HG03565 (cell line): ENCODE data around the gene CNTN4.
A peak's percentile ranks its signal among the peaks of the same experiment; 100 is the strongest.
"Not testable (repeated sequence)": the region's sequence is repeated elsewhere in the genome, so short reads cannot be mapped to it uniquely, and the experiment has no call there.

Experiments
- ATAC-seq: cut with Tn5 transposase; IDR thresholded peaks from one replicate; pipeline ENCODE4 v1.9.1; 2021; ENCODE audit warnings: mild to moderate bottlenecking, moderate library complexity; ENCODE audit not compliant: unreplicated experiment

CNTN4 gene

DNA sequence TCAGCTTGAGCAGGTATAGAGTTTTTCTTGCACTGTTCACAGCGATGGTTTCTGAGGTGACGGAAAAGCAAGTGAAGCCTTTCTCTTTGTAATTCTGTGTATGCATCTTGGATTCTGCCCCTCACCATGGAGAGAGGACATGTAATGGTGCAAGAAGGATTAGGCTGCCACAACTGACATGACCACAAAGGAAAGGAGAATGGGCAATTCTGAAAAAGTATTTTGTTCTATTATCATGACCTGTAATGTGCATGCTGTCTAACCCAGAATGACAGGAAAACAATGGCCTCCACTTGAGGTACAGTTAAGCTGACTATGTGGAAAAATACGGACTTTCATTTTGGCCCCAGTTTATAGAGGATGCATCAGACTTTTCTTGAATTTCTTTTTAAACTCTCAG is 784.6 kb downstream of the CNTN4 start:
- no peak for ATAC-seq

DNA sequence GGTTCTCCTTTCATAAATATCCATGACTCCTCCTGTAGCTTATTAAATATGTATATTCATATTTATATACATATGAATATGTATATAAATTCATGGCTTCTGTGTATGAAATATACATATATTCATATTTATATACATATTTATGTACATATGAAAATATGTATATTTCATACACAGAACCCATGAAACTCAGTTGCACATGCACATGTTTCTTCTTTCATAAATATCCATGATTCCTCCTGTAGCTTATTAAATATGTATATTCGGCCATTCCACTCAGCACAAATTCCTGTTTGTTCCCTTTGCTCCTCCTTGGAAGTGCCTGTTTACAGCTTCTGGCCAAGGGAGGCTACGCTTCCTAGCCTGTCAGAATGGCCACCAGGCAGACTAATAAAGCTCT is 789.9 kb downstream of the CNTN4 start:
- no peak for ATAC-seq

DNA sequence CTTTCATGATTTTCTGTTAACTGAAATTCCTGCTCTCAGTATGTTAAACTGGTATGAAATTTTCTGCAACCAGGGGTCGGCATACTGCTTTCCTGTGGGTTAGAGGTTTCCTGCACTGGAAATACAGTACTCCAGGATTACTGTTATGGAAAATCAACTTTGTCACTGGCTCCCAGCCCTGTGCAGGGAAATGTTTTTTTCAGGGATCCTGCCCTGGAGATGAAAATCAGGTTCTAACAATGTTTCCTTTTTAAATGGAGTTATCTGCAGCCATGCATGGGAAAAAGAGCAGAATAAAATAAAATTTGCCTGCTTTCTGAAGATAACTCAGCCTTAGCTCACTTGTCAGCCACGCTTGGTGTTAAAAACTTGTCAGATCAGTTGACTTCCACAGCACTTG is 791.1 kb downstream of the CNTN4 start:
- no peak for ATAC-seq

DNA sequence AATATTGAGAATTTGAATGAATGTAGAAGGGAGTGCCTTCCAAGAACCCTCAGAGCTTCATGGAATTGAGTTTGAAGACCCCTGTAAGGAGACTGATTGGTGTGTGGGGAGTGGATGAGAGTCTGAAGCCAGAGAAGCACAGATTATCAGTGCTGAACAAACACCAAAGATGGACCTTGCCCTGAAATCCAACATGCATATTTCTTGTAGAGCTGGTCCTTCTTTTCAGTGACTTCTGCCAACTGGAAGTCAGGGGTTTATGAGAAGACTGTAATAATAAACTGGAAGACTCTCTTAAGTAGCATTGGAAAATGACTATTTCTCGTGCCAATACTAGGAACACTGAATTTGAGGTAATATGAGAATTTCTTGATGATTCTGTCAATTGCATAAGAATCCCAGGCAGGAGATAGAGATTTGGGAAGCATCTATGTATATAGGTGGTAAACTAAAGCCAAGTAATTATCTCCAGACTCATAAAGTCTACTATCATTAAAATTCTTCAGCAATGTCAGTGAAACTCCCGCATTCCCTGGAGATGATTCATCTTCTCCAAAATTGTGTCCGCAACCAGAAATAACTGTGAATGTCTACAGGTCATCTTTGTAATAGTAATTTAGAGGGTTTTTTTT is 797.8 kb downstream of the CNTN4 start:
- no peak for ATAC-seq

DNA sequence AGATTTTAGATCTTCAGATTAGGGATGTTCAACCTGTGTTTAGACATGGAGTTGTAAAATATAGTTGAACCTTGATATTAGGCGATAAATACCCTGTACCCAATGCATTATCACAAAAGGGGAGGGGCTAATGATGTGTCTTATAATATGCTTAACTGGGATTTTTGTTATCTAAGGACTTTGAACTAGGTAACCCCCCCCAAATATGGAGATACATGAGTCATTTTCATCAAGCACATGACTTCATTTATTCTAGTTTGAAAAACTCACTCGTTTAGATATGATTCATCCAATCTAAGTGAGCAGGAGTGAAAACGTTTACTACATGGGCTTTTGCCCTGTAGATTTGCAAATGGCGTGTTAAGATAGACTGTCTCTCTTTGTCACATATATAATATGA is 799.2 kb downstream of the CNTN4 start:
- no peak for ATAC-seq

DNA sequence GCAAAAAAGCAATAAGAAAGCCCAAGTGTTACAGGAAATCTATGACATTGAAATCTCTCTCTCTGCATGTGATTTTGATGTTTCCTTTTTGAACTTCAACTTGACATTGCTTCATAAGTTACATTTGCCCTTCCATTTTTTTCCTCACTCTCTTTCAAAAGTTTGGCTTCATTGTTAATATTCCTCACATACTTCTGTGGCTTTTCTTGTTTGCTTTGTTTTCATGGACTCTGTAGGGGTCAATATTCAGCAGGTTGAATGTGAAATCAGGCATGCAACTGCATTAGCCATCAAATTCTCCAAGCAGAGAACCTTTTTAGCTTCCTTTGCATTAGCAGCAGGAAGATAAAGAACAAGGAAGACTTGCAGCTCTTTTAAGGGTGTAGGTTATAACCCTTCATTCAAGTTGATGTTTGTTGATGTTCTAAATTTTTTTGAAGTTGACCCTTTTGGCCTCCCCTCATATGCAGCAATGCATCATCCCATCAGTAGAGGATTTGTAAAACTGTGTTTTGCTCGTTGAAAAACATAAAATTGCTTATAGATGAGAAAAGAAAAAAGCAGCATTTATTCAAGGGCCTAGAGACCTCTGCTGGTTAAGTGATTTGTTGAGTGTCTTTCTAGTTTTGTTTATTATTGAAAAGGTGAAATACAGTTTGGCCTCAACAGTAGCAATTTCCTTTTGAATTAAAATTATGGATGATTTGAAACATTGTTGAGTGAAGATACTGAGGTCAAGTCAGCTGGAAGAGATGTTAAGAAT is 800.1 kb downstream of the CNTN4 start:
- ATAC-seq, result no peak

DNA sequence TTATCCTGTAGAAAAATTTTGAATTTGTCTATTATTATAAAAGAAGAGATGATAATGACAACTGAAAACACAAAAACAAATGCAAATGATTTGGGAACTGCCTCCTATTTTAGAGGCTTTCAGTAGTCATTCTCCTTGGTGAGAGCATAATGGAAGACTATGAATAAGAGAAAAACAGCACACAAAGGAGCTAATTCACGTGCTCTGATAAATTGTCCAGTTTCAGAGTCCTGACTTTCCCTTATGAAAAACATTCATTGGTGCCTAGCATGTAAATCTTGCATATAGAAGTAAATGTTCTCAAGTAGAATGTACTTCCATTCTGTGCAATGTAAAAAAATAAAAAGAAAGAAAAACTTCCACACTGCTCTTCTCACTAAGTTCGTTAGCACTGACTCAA is 805.4 kb downstream of the CNTN4 start:
- no peak for ATAC-seq

DNA sequence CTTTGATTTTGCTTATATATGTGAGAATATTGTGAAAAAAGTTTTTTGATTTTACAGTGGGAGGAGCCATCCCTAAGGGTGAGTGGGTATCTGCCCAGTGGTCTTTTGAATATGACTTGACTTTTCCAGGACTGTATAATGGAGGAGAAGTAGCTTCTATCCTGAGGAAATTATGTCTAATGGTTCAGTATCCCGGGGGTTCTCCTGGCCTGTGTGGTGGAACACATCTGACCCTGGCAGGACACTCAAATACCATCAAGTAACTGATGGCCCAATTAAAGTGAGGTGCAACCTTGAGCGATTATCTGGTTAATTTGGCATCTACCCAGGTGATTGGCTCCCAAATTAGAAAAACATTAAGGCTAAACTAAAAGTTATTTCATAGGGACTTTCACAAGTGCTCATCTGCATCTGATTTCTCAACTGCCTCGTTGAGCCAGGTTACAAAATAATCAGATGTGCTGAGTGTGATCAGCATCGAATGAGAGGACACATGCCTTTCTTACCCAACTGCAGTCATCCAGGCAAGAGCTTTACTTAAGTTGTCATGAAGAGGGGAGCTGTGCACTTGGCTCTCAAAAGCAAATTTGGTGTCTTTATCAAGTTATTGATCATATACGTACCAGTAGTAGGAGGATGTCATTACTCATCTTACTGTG is 810.2 kb downstream of the CNTN4 start:
- ATAC-seq, result no peak

DNA sequence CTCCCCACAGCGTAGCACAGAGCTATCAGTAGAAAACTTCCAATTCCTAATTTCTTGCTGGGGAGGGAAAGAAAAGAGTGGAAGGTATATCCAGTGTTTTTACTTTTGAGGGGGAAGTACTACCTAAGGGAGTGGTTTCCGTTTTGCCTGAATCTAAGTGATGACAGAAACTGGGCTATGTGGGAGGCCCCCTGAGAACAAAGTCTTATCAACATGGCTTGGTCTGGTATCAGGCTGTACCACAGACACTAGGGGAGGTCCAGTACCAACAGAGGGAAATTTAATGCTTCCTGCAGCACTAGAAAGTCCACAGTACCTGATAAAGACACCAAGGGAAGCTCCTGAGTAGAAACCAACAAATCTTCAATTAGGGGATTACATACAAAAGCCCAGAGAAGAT is 812.3 kb downstream of the CNTN4 start:
- no peak for ATAC-seq

DNA sequence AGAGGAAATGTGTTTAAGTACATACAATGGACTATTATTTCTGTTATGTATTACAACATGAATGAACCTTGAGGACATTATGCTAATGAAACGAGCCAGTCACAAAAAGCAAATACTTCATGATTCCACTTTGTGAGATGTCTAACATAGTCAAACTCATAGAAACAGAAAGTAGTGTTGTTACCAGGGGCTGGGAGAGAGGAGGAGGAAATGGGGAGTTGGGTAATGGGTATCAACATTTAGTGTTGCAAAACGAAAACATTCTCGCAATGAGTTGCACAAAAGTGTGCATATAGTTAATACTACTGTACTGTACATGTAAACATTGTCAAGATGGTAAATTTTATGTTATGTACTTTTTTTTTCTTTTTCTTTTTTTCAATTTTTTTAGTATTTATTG is 817.2 kb downstream of the CNTN4 start:
- no peak for ATAC-seq

DNA sequence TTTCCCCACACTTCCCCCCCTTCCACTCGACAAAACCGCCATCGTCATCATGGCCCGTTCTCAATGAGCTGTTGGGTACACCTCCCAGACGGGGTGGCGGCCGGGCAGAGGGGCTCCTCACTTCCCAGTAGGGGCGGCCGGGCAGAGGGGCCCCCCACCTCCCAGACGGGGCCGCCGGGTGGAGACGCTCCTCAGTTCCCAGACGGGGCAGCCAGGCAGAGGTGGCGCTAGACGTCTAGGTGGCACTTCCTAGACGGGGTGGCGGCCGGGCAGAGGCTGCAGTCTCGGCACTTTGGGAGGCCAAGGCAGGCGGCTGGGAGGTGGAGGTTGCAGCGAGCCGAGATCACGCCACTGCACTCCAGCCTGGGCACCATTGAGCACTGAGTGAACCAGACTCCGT is 818.0 kb downstream of the CNTN4 start:
- not testable (repeated sequence) for ATAC-seq

DNA sequence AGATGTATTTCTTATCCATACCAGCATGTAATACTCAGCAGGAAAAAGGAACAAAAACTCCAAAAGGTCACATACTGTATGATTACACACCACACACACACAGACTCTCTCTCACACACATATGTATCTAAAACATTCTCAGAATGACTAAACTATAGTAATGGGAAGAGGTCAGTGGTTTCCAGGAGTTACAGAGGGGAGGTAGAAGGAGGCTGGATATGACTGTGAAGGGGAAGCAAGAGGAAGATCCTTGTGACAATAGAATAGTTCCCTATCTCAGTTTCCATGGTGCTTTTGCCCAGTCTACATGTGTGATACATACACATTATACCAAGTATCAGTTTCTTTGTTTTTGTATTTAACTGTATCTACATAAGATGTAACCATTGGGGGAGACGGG is 821.4 kb downstream of the CNTN4 start:
- ATAC-seq, result no peak

DNA sequence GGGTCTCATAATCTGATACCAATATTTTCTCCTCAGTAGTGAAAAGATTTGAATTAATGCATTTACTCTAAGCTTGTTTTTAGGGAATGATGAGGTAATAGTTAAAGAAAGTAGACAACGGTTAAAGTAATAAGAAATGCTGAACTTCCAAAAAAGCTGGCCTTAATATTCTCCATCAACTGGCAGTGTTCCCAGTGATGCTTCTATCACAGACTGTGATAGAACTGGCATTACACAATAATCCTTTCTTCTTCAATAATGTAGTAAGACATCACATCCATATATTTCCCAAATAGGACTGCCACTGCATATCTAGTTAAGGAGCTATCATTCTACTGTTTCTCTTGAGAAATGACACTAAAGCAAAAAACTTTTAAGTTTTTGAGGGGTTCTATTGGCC is 822.8 kb downstream of the CNTN4 start:
- no peak for ATAC-seq

DNA sequence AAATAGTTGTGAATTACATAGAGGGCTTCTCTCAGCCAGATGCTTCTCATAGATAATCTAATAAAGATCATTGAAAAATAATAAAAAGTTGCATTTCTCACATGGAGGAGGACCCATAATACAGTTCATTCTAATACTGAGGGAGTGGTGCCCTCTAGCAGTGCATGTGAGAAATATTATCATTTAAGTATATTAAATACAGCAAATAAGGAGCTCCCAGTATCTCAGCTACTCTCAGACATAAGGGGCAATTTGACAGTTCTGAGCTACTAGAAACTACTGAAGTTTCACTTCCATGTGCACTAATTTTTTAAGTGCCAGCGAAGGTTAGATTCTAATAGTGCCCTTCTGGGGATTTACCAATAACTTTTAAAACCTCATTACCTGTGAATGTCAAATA is 823.2 kb downstream of the CNTN4 start:
- ATAC-seq, result peak; percentile 87

DNA sequence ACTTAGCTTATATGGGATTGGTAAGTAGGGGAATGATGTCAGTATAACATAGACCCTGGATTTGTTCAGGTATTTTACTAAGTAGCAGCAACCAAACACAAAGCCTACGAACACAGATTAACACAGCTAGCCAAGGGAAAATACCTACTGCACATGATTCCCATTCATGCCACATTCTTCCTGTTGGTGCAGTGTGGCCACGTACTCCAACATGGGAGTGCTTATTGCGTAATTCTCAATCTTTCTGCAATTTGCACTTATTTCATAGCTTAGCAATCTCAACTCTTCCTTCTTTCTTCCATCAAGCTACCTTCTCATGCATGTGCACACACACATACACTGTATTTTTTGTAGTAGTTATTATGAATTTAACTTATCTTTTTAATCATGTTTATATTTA is 824.7 kb downstream of the CNTN4 start:
- ATAC-seq, result no peak

DNA sequence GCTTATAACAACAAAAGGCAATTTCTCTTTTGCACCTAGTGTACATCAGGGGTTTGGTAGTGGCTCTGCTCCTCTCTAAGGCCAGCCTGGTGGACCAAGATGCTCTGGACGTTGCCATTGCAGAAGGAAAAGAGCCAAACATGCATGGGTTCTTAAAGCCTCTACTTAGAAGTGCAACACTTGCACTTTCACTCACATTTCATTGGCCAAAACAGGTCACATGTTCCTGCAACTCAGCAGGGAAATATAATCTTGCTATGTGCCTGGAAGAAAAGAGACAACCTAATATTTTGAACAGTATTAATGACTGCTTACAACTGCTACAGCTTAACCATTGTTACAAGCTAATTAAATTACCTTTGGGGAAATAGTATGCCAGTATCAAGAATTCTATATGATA is 828.6 kb downstream of the CNTN4 start:
- no peak for ATAC-seq

DNA sequence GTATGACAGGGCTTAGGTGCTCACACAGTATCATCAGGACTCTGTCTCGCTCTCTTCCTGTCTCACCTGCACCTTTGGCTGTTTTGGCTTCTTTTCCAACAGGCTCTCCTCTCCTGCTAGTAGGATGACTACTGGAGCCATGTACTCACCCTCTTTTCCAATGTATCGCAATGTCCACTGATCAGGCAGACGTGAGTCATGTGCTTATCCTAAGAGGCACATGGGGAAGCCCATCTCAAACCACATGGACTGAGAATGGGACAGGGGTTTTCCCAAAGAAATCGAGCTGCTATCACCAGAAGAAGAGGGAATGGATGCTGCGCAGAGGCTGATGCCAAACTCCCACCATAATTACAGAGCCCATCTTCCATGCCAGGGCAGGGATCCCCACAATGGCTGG is 830.9 kb downstream of the CNTN4 start:
- no peak for ATAC-seq

DNA sequence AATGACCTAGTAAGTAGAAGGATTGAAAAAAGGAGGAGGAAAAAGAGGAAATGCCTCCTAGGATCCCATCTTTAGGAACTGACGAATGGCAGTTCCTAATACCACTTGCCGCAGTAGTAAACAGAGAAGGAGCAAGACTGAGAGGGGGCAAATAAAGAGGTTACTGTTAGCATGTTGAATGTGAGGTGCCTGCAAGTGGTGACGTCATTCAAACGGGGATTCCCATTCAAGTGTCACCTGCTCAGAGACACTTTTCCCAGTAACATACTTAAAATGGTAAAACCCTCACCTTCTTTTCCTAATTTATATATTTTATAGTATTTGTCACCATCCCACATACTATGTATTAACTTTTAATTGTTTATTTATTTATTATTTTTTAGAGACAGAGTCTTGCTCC is 832.6 kb downstream of the CNTN4 start:
- no peak for ATAC-seq

DNA sequence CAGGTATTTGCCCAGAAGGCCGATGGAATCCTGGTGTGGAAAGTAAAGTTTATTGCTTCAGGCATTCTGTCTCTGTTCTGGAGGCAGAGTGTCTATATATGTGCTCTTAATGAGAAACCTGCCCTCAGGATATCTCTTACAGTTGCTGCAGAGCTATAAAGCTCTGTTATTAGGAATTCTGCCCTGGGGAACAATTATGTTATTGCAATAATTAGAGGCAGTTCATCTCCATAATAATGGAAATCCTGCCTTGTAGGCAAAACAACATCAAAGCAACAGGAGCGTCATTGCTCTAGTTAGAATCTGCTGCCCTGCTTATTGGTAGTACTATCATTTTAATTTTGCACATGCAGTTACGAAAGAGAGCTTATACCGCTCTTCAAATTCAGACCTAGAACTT is 835.9 kb downstream of the CNTN4 start:
- ATAC-seq, result no peak

DNA sequence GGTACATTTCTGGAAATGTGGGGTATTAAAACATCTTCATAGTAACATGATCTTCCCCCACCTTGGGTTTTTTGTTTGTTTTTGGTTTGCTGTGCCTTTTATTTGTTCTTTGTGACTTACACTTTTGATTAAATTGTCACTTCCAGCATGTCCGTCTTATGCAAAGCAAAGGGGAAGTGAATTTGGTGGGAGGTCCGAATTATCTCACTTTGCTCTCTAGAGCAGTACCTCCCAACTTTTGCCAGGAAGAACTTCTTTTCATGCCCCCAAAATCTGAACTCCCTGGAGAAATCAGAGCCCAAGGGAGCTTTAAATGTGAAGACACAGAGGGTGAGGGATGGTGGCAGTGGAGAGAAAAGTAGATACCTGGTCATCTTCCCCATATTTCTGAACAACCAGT is 838.4 kb downstream of the CNTN4 start:
- ATAC-seq, result no peak

DNA sequence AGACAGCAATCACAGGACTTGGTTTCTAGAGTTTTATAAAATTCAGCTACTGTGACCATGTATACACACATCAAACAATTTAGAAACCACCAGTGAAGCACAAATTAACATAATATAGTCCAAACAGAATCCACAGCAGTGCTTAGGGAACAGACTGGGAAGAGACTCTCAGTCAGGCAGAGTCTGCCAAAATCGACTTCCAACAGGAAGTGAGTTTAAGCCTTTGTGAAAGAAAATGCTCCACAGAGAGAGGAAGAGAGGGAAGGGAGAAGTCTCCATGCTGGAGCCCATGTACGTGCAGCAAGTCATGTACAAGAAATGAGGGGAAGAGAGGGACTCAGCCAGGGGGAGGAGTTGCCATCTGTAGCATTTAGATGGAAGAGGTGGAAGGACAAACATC is 838.9 kb downstream of the CNTN4 start:
- no peak for ATAC-seq

DNA sequence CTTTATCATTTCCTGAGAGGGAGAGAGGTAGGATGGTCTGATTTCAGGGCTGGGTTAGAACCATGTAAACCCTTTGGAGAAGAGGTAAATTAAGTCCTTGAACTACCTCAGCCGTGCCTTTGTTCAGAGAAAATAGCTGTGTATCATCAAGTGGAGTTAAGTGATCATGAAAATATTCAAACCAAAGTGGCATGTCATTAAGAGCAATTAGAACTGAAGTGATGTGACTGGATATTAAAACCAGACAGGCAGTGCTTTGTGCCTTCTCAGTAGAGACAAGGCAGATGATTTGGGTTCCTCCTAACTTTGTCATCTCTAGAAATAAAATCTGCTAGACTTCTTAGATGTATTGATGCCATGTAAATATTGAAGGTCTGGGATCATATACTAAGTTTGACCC is 840.0 kb downstream of the CNTN4 start:
- ATAC-seq, result no peak
